Measurements from ENCODE around the gene SNX32.

DNA sequence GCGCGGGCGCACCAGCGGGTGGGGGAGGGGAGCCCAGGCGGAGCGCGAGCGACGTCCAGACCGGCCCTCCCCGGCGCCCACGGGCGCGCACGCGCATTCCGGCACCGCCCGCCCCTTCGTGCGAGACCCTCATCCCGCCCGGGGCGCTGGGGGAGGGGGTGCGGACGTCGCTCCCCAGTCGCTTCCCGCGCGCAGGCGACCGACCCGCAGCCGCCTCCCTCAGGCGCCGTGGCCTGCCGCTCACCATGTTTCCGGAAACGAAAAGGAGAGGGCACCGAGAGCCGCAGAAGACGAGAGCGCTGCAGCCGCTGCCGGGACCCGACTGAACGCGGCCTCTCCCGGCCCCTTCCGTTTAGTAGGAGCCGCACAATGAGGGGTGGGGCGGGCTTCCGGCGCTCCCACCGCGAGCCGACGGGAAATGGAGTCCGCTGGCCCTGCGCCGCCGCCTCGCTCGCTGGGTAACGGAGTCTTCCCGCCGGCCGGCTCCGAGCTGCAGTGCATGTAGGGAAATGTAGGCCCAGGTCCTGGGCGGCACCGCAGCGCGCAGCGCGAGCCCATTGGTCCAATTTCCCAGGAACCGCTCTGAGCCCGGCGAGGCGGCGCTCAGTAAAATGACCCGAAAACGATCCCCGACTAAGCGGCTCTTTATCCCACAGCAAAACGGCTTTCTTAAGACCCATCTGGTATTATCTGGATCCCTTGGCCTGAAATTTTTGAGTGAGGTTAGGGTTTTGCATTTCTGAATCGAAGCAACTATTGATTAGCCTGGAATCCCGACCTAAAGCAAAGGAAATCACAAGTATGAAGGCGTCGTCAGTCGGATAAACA is 24.3 kb downstream of the SNX32 start, which contains the start of gene CFL1:
- TF ChIP-seq, protein P1, sequence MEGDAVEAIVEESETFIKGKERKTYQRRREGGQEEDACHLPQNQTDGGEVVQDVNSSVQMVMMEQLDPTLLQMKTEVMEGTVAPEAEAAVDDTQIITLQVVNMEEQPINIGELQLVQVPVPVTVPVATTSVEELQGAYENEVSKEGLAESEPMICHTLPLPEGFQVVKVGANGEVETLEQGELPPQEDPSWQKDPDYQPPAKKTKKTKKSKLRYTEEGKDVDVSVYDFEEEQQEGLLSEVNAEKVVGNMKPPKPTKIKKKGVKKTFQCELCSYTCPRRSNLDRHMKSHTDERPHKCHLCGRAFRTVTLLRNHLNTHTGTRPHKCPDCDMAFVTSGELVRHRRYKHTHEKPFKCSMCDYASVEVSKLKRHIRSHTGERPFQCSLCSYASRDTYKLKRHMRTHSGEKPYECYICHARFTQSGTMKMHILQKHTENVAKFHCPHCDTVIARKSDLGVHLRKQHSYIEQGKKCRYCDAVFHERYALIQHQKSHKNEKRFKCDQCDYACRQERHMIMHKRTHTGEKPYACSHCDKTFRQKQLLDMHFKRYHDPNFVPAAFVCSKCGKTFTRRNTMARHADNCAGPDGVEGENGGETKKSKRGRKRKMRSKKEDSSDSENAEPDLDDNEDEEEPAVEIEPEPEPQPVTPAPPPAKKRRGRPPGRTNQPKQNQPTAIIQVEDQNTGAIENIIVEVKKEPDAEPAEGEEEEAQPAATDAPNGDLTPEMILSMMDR (IDR thresholded peaks at IDR 0.05; ENCODE audit: extremely low read depth in 1 of 2, insufficient read depth in 1 of 2, low read depth in 1 of 2, low read length in 2 of 2) = no peak
- TF ChIP-seq MAX (IDR thresholded peaks at IDR 0.05; ENCODE audit: insufficient read depth, insufficient read length) = no peak
- TF ChIP-seq POLR2AphosphoS5 (IDR thresholded peaks at IDR 0.05; ENCODE audit: insufficient read depth, low read depth, low read length) = peak; percentile 100
- TF ChIP-seq GATA2 (IDR thresholded peaks at IDR 0.05; ENCODE audit: insufficient read depth, insufficient read length, low read depth, low read length) = no peak
- TF ChIP-seq EZH2 (IDR thresholded peaks at IDR 0.05; ENCODE audit: borderline replicate concordance, low read depth, low read length, severe bottlenecking) = no peak

Measured in endothelial cell of umbilical vein (primary cell).